Sigmoid colon (tissue), 4 donors: Measurements from ENCODE around the gene ZNF282.

Experiments used
- CTCF ChIP-seq, 4 experiments: fragments of 450-650 bp in 3 of 4; fragments of 200-600 bp in 1 of 4; IDR thresholded peaks; one replicate each; pipeline ENCODE4 v1.5.1; 2016 to 2019; ENCODE audit warnings: antibody characterized with exemption in 4 of 4, mild to moderate bottlenecking in 3 of 4, moderate library complexity in 2 of 4
- EP300 ChIP-seq, 4 donors: sonication (generic); formaldehyde crosslinking; IDR thresholded peaks; one replicate each; pipeline ENCODE4 v1.6.1; 2017; ENCODE audit warnings: antibody characterized with exemption in 4 of 4
- POLR2A ChIP-seq, 2 donors: fragments of 450-650 bp; IDR thresholded peaks; one replicate each; pipeline ENCODE4 v1.6.1; 2016; ENCODE audit warnings: antibody characterized with exemption in 2 of 2, mild to moderate bottlenecking in 2 of 2, moderate library complexity in 2 of 2
- POLR2AphosphoS5 ChIP-seq, 4 donors: sonication (generic); formaldehyde crosslinking; IDR thresholded peaks; one replicate each; pipeline ENCODE4 v1.6.1; 2017; ENCODE audit warnings: antibody characterized with exemption in 4 of 4

GRCh38 chr7:149214020-149214720, 18.8 kb downstream of the ZNF282 start:
- TF ChIP-seq CTCF (IDR thresholded peaks at IDR 0.05): no peak
- TF ChIP-seq POLR2AphosphoS5 (IDR thresholded peaks at IDR 0.05): no peak
- no peak for TF ChIP-seq EP300 (IDR thresholded peaks at IDR 0.05)
- no peak for TF ChIP-seq POLR2A (IDR thresholded peaks at IDR 0.05)
